ENCODE data around the gene TTC39A.

DNA sequence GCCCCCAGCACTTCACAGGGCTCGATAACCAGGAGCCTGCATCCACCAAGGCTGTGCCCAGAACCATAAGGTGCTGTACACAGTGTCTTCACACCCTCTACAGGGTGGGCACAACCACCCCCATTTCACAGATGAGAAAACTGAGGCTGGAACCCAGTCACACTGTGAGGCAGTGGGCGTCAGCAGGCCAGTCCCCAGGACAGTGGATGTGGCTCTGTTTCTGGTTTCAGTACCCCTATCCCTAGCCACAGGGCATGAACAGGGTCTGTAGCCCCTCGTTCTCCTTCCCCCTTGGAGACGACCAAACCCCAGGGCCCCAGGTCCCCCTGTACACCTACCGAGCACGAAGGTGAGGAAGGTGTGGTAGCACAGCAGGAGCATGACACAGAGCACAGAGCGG is 27.6 kb downstream of the TTC39A start:
- TF ChIP-seq, protein P1, sequence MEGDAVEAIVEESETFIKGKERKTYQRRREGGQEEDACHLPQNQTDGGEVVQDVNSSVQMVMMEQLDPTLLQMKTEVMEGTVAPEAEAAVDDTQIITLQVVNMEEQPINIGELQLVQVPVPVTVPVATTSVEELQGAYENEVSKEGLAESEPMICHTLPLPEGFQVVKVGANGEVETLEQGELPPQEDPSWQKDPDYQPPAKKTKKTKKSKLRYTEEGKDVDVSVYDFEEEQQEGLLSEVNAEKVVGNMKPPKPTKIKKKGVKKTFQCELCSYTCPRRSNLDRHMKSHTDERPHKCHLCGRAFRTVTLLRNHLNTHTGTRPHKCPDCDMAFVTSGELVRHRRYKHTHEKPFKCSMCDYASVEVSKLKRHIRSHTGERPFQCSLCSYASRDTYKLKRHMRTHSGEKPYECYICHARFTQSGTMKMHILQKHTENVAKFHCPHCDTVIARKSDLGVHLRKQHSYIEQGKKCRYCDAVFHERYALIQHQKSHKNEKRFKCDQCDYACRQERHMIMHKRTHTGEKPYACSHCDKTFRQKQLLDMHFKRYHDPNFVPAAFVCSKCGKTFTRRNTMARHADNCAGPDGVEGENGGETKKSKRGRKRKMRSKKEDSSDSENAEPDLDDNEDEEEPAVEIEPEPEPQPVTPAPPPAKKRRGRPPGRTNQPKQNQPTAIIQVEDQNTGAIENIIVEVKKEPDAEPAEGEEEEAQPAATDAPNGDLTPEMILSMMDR (IDR thresholded peaks at IDR 0.05; ENCODE audit: low read depth, low read length): no peak
- TF ChIP-seq POLR2A (IDR thresholded peaks at IDR 0.05; ENCODE audit: extremely low read depth, insufficient read length) (no peak), MYC (IDR thresholded peaks at IDR 0.05; ENCODE audit: low read depth, low read length) (no peak)
- TF ChIP-seq, protein P2, sequence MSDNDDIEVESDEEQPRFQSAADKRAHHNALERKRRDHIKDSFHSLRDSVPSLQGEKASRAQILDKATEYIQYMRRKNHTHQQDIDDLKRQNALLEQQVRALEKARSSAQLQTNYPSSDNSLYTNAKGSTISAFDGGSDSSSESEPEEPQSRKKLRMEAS (IDR thresholded peaks at IDR 0.05; ENCODE audit: low read depth, low read length): no peak

Data from NB4 (cell line).